Measurements from ENCODE around the gene PLXNA2. TPM values are rescaled to one million over a fixed set of nuclear protein-coding genes. Genes with fewer than 3 reads are reported as not detected.

PLXNA2 gene
- total and polyA plus RNA-seq, 2 donors (not counting 1 experiment from before 2014, with no cell fraction given) = 0.31 to 1.2 TPM

GRCh38 chr1:208213786-208214185 is 30.4 kb downstream of the PLXNA2 start:
- H3K9me3 ChIP-seq (ENCODE audit: control extremely low read depth in 1 of 3, control insufficient read depth in 2 of 3, insufficient read depth in 1 of 3, low read length in 2 of 3) = no peaks in the 10 kb centered on the region
- no peak overlapping the region for H3K27ac Mint-ChIP-seq
- H3K4me1 ChIP-seq (ENCODE audit: control insufficient read depth in 2 of 2, insufficient read depth in 2 of 2, low read length in 2 of 2) = no peaks in the 10 kb centered on the region
- H3K4me3 ChIP-seq (ENCODE audit: control extremely low read depth in 1 of 5, extremely low read depth in 1 of 5, insufficient read depth in 1 of 5, low read depth in 2 of 5, low read length in 4 of 5) = no peak overlapping the region
- H3K4me1 Mint-ChIP-seq = no peaks in the 10 kb centered on the region
- no CpG with 5 or more reads among the region's 3 CpGs for WGBS (ENCODE audit: insufficient coverage)
- intact Hi-C loops (cut with micrococcal nuclease) = no loop called here
- no peaks in the 10 kb centered on the region for H3K9me3 Mint-ChIP-seq (ENCODE audit: insufficient read depth)
- no peaks in the 10 kb centered on the region for H3K27me3 ChIP-seq (replicated peaks in 1 of 4; ENCODE audit: control extremely low read depth in 1 of 4, control insufficient read depth in 3 of 4, insufficient read depth in 4 of 4, low read length in 3 of 4)
- no peaks in the 10 kb centered on the region for H4K20me1 ChIP-seq (ENCODE audit: control insufficient read depth, insufficient read depth, low read length, poor library complexity, severe bottlenecking)
- TF ChIP-seq EZH2 (IDR thresholded peaks at IDR 0.05; ENCODE audit: borderline replicate concordance, insufficient read depth, low read depth, low read length, poor library complexity, severe bottlenecking) (no peak), CTCF (IDR thresholded peaks at IDR 0.05) (no peak)
- CTCF ChIA-PET = no interaction called here
- H2AFZ ChIP-seq (ENCODE audit: insufficient read depth, low read depth, low read length, poor library complexity, severe bottlenecking) = no peak overlapping the region
- H3K4me3 Mint-ChIP-seq = no peak overlapping the region
- no peak for DNase-seq
- ATAC-seq (ENCODE audit: low read depth) = no peak
- no peak overlapping the region for H3K27ac ChIP-seq (ENCODE audit: low read length in 2 of 2)
- H3K79me2 ChIP-seq (ENCODE audit: control insufficient read depth, insufficient read depth, low read length) = no peaks in the 10 kb centered on the region
- H3K4me2 ChIP-seq (replicated peaks; ENCODE audit: low read depth, low read length, poor library complexity, severe bottlenecking) = no peak overlapping the region
- no peaks in the 10 kb centered on the region for H3K36me3 ChIP-seq (replicated peaks in 1 of 2; ENCODE audit: control extremely low read depth in 1 of 2, control insufficient read depth in 1 of 2, extremely low read depth in 1 of 2, insufficient read depth in 2 of 2, low read length in 1 of 2)
- peaks cover 3% of the 10 kb centered on the region for H3K27me3 Mint-ChIP-seq
- no peak overlapping the region for H3K9ac ChIP-seq (ENCODE audit: low read length)
- POLR2A ChIA-PET = no interaction called here

GRCh38 chr1:208212893-208213292 is 31.3 kb downstream of the PLXNA2 start:
- no peaks in the 10 kb centered on the region for H3K36me3 ChIP-seq (replicated peaks in 1 of 2; ENCODE audit: control extremely low read depth in 1 of 2, control insufficient read depth in 1 of 2, extremely low read depth in 1 of 2, insufficient read depth in 2 of 2, low read length in 1 of 2)
- H3K4me2 ChIP-seq (replicated peaks; ENCODE audit: low read depth, low read length, poor library complexity, severe bottlenecking) = no peak overlapping the region
- intact Hi-C loops (cut with micrococcal nuclease) = no loop called here
- no peak overlapping the region for H3K27ac Mint-ChIP-seq
- no peaks in the 10 kb centered on the region for H3K4me1 ChIP-seq (ENCODE audit: control insufficient read depth in 2 of 2, insufficient read depth in 2 of 2, low read length in 2 of 2)
- TF ChIP-seq CTCF (IDR thresholded peaks at IDR 0.05) (no peak), EZH2 (IDR thresholded peaks at IDR 0.05; ENCODE audit: borderline replicate concordance, insufficient read depth, low read depth, low read length, poor library complexity, severe bottlenecking) (no peak)
- ChIA-PET CTCF (interaction anchor here (0.9 kb wide), 1 partner anchor 32 kb away, joined by 3 read pairs; no protein-coding TSS in a partner anchor), POLR2A (no interaction called here)
- no peaks in the 10 kb centered on the region for H3K9me3 Mint-ChIP-seq (ENCODE audit: insufficient read depth)
- no peaks in the 10 kb centered on the region for H3K4me1 Mint-ChIP-seq
- H3K27me3 ChIP-seq (replicated peaks in 1 of 4; ENCODE audit: control extremely low read depth in 1 of 4, control insufficient read depth in 3 of 4, insufficient read depth in 4 of 4, low read length in 3 of 4) = no peaks in the 10 kb centered on the region
- ATAC-seq (ENCODE audit: low read depth) = no peak
- no peaks in the 10 kb centered on the region for H4K20me1 ChIP-seq (ENCODE audit: control insufficient read depth, insufficient read depth, low read length, poor library complexity, severe bottlenecking)
- no peak overlapping the region for H3K4me3 Mint-ChIP-seq
- no CpG with 5 or more reads among the region's 1 CpG for WGBS (ENCODE audit: insufficient coverage)
- no peak overlapping the region for H3K27ac ChIP-seq (ENCODE audit: low read length in 2 of 2)
- H3K9ac ChIP-seq (ENCODE audit: low read length) = no peak overlapping the region
- no peak overlapping the region for H3K4me3 ChIP-seq (ENCODE audit: control extremely low read depth in 1 of 5, extremely low read depth in 1 of 5, insufficient read depth in 1 of 5, low read depth in 2 of 5, low read length in 4 of 5)
- H3K79me2 ChIP-seq (ENCODE audit: control insufficient read depth, insufficient read depth, low read length) = no peaks in the 10 kb centered on the region
- H3K27me3 Mint-ChIP-seq = peaks cover 3% of the 10 kb centered on the region
- H2AFZ ChIP-seq (ENCODE audit: insufficient read depth, low read depth, low read length, poor library complexity, severe bottlenecking) = no peak overlapping the region
- H3K9me3 ChIP-seq (ENCODE audit: control extremely low read depth in 1 of 3, control insufficient read depth in 2 of 3, insufficient read depth in 1 of 3, low read length in 2 of 3) = no peaks in the 10 kb centered on the region
- DNase-seq = no peak
